Bronchial epithelial cell (primary cell): ENCODE measurements around the gene ELMO1. TPM values are rescaled to one million over a fixed set of nuclear protein-coding genes. Genes with fewer than 3 reads are reported as not detected.
A peak's percentile ranks its signal among the peaks of the same experiment; 100 is the strongest.

Experiments used
- DNase-seq: peaks from one replicate; pipeline ENCODE4 v3.0.0-alpha.2; 2010; ENCODE audit warnings: low read depth
- FAIRE-seq: peaks from 2 replicates; lab custom pipeline; 2011; peaks lifted over from hg19 to GRCh38; lab: Jason Lieb, UNC
- H3K27me3 ChIP-seq: 2 replicates; pipeline ENCODE4 v1.5.1; 2011; ENCODE audit warnings: low read length; ENCODE audit not compliant: control insufficient read depth, insufficient read depth
- H3K36me3 ChIP-seq: 2 replicates; pipeline ENCODE4 v1.5.1; 2011; ENCODE audit warnings: low read length; ENCODE audit not compliant: control insufficient read depth, insufficient read depth
- H3K4me3 ChIP-seq: 2 replicates; pipeline ENCODE4 v1.5.1; 2011; ENCODE audit warnings: mild to moderate bottlenecking, low read depth, low read length, control low read depth
- CTCF ChIP-seq: IDR thresholded peaks from 2 replicates; pipeline ENCODE4 v1.5.1; 2011; ENCODE audit warnings: mild to moderate bottlenecking, moderate library complexity, low read length, control low read depth, inconsistent platforms; ENCODE audit not compliant: insufficient read depth, severe bottlenecking
- total RNA-seq: library from RNA; depleted of rRNA; stranded (reverse); fragments of >200 nt; gene quantifications from 2 replicates; pipeline ENCODE4 v1.2.1, GENCODE V29; 2014

Gene ELMO1
- total RNA-seq, 1 donor from 2014 or later = under 0.01 TPM

GRCh38 chr7:37209195-37209594, 239.5 kb downstream of the ELMO1 start:
- Histone ChIP-seq H3K27me3 (no peaks in the 10 kb centered on the region), H3K4me3 (no peak overlapping the region), H3K36me3 (no peaks in the 10 kb centered on the region)
- FAIRE-seq = no peak
- no peak for TF ChIP-seq CTCF
- DNase-seq = no peak

- Histone ChIP-seq H3K4me3 (no peak overlapping the region), H3K36me3 (no peaks in the 10 kb centered on the region), H3K27me3 (no peaks in the 10 kb centered on the region)
- FAIRE-seq (no peak), DNase-seq (peak; percentile 53)
- TF ChIP-seq CTCF = peak; percentile 59
Observed at GRCh38 chr7:37208528-37208927, 240.1 kb downstream of the ELMO1 start.

- TF ChIP-seq CTCF = no peak
- Histone ChIP-seq H3K4me3 (no peak overlapping the region), H3K27me3 (no peaks in the 10 kb centered on the region), H3K36me3 (no peaks in the 10 kb centered on the region)
- DNase-seq = no peak
- FAIRE-seq = no peak
Observed at GRCh38 chr7:37206192-37206591, 242.5 kb downstream of the ELMO1 start.

- TF ChIP-seq CTCF = no peak
- Histone ChIP-seq H3K36me3 (no peaks in the 10 kb centered on the region), H3K4me3 (no peak overlapping the region), H3K27me3 (no peaks in the 10 kb centered on the region)
- FAIRE-seq (no peak), DNase-seq (no peak)
Observed at GRCh38 chr7:37205451-37205850, 243.2 kb downstream of the ELMO1 start.

GRCh38 chr7:37201876-37202198, 246.8 kb downstream of the ELMO1 start:
- Histone ChIP-seq H3K36me3 (no peaks in the 10 kb centered on the region), H3K4me3 (no peak overlapping the region), H3K27me3 (no peaks in the 10 kb centered on the region)
- TF ChIP-seq CTCF = no peak
- FAIRE-seq (no peak), DNase-seq (no peak)
